Hematopoietic multipotent progenitor cell treated with erythropoietin and hydrocortisone succinate and interleukin-3 and kit ligand, for 15 days (in vitro differentiated cells): ENCODE results near the gene FIGLA.

Experiments used
- DNase-seq: peaks from one replicate; pipeline ENCODE4 v3.0.0-alpha.2; 2015; ENCODE audit warnings: low spot score

The FIGLA gene, protein sequence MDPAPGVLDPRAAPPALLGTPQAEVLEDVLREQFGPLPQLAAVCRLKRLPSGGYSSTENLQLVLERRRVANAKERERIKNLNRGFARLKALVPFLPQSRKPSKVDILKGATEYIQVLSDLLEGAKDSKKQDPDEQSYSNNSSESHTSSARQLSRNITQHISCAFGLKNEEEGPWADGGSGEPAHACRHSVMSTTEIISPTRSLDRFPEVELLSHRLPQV

DNA sequence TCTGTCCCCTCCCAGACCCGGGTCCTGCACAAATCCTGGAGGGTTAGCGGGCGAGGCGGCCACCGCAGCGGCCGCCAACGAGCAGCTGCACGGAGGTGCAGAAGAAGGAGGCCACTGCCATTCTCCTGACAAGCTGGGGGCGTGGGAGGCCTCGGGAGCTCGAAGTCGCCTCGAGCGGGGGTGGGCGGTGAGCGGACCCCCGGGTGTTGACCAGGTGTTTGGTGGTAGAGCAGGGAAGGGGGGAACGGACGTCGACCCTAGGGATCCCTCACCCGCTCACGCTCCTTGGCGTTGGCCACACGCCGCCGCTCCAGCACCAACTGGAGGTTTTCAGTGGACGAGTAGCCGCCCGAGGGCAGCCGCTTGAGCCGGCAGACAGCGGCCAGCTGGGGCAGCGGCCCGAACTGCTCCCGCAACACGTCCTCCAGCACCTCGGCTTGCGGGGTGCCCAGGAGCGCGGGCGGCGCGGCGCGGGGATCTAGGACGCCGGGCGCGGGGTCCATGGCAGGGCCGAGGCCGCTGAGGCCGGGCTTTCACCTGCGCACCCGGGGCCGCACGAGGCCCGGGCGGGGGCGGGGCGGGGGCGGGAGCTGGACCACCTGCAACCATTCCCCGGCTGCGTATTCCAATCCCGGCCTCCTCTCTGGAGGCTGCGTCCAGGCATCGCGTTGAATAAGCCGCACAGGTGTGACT lies at the start of gene FIGLA:
Gene FIGLA, minus strand, starts transcription at position 508 of the 693 bp plus-strand sequence. Its CDS starts 5 bp downstream, at position 503.
- DNase-seq = no peak

DNA sequence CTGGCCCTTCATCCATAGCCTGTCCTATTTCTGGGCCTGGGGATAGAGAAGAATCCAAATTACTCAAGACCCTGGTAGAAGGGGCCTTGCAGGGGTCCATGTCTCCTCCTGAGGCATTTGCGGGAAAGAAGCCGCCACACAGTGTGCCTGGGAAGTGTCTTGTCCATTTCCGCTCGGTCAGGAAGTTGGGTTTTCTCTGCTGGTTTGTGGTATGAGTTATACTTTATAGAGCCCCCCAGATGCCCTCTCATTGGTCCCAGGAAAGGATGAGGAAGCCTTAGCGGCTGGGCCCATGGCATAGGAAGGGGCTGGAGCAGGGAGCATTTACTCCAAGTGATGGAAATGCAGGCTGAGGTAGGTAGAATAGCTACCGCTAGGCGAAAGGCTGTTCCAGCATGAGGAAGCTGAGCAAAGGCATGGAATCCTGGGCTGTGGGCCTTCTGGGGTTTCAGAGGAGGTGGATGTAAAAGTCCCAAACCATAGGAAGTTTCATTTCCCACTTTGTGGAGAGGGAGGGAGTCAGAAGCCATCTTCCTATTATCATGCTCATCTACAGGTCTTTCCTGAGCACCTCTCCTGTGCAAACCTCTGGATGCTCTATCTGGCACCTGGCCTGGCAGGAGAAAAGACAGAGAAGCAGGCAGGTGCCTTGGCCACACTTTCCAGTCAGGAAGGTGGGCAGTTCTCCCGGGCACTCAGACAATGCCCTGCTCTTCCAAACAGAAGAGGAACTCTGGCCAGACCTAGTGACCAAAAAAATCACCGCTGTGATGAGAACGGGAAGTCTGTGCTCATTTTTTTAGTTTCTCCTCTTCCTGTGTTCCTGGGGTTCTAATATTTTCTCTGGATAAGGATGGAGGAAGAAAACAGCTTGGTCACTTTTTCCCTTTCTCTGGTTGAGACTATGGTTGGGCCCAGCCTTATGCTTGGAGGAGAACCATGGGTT lies 47.8 kb upstream of the FIGLA start:
- no peak for DNase-seq

DNA sequence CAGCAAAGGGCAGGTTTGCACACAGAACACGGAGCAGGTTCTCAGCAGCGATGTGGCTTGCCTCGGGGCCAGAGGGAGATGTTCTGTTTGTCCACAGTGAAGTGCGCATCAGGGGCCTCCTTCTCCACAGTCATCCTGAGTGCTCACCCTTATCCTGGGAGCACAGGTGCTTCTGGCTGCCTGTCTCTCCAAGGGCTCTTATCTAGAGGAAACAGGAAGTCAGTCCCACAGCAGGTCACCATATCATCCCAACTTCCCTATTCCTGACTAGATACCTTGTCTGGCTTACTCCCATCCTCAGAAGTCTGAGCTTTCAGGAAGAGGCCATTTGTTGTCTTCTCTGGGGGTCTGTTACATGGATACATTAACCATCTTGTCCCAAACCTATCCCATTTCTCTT lies 45.2 kb upstream of the FIGLA start, which contains the start of gene CD207:
Gene CD207, minus strand, starts transcription at position 174 of the 400 bp plus-strand sequence. Its CDS starts 40 bp downstream, at position 134.
- no peak for DNase-seq

DNA sequence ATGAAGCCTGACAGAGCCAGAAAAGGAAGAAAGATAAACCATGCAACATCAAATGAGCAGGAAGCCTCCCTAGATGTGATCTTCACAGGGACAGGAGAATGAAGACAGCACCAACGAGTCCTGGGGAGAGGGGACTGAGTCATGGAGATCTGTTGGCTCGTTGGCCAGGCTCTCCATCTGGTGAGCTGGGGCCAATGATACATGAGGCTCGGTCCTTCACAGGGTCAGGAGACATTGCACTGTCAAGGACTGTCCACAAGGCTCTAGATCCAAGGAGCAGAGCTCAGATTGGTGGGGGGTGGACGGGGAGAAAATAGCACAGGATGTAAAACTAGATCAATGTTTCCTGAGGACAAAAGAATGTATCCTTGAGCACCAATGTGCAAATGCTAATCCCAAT lies 44.4 kb upstream of the FIGLA start:
- DNase-seq = no peak

DNA sequence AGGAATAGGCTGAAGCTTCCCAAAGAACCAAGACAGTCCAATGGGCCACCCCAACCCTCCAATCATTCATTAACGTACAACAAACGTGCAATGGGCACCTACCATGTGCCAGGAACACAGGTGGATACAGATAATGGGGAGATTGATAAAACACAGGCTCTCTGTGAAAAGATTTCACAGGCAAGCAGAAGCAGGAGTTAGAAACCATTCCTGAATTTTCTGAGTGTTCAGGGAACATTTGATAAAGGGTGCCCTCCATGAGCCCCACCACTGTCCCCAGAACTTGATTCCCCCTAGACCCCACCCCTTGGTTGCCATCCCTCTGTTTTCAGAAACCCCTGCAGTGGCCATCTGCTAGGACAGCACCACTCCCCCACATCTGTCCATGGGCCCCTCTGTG lies 43.7 kb upstream of the FIGLA start:
- no peak for DNase-seq

DNA sequence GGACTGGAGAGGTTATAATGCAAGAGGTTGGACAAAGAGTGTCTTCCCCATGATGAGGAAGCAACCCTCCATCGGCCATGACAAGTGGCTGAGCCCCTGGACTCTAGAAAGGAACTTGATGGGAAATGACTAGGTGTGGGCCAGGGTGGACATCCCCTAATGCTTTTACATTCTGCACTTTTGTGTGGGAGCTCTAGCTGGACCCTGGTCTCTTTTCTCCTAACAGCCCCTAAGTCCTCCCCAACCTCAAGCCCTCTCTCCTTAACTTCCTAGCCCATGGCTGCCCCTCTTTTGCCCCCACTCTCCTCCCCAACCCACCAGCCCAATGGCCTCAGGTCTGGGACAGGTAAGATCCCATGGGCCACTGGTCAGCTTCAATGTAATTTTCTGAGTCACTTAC lies 42.8 kb upstream of the FIGLA start:
- no peak for DNase-seq

DNA sequence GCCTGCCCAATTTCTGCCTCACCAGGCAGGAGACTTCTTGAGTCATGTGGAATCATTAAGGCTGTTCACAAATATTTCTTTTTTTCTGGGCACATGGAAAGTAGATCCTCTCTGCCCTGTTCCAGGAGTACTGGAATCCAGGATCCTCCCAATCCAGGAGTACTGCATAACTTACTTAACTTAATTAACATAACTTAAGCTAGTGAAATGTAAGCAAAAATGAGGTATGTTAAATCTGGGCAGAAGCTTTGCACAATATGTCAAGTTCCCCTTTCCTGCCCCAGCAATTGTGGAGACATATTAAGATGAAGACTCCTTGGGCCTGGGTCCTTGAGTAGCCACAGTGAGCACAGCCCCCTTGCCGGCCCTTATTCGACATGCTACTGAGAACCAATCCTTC lies 41.9 kb upstream of the FIGLA start:
- DNase-seq = no peak

DNA sequence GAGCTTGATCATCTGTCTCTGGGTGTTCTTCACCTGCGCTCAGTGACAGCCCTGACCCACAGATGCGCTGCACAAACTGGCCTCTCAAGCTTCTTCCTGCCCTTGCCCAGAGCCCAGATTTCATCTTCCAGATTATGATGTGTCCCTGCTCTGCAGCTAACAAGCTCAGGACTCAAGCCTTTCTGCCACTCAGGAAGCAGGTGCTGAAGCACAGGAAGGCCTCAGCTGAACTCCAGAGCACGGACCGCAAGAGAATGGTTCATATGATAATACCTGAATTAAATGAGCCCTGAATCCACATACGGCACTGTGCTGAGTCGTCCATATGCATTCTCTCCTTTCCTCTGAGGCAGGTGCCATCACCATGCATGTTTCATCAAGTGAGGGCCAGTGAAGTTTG lies 41.4 kb upstream of the FIGLA start:
- no peak for DNase-seq

DNA sequence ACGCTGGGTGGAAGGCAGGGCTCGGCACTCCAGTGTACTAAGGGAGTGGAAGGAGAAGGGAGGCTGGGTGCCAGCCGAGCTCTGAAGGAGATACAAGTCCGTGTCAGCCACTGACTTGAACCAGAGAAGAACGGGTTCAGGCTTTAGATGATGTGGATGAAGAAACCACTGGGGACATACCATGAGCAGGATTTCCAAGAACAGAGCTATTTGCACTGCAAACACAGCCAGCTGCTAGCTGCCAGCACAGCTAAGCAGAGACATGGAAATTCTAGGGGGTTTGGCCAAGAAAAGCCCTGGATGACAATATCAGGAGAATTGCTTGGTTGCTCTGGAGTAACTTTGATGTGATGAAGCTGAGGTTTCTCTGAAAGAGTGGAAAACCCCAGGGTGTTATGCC lies 39.9 kb upstream of the FIGLA start:
- DNase-seq = no peak

DNA sequence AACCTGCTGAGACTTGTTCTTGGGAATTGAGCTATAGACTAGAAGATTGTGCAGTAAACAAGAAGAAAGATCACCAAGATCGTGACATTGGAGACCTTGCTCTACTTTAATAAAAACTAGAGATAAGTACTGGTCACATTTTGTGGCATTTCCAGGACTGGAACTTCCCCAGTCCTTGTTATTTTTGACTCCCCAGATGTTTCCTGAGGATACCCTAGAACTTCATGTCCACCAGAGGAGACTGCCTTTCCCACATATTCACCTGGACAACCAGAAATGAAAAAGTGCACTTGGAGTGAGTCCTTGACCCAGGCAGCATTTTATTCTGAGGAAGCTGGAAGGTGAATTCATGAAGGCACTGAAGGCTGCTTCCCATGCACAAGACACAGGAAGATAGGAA lies 39.5 kb upstream of the FIGLA start:
- no peak for DNase-seq

DNA sequence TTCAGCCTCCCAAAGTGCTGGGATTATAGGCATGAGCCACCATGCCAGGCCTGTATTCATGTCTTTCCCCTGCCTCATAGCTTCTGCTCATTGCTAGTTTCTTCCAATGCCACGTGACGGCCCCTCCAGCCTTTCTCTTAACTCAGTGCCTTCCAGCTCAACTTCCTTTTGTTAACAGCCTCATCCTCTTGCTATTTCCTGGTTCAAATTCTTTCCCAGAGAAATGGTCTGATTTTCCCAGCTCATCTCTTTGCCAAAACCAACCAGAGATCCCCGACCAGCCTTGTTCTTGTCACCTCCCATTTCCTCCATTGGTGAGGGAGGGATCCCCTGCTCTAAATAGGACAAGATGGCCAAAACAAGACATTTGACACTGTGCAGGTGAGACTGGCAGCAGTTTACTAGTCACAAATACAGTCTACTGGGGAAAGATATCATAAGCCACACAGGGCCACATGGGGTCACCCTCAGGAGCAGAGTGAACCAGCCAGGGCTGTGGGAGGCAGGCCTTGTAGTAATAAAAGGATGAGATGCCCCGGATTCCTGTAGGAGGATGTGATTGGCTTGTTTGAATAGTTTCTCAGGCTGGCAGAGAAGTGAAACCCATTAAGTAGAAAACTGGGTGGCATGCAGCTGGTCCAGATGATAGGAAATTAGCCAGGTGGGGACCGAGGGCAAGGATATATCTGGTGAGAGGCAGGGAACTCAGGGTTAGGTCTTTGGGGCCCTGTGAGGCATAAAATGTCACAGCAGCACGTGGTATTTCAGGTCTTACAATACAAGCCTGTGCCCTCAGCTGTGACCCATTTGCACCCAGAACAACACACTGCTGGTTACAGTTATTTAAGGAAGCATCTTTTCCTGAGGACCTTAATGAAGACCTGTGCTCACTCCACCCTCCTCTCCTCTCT lies 38.7 kb upstream of the FIGLA start:
- DNase-seq = no peak

DNA sequence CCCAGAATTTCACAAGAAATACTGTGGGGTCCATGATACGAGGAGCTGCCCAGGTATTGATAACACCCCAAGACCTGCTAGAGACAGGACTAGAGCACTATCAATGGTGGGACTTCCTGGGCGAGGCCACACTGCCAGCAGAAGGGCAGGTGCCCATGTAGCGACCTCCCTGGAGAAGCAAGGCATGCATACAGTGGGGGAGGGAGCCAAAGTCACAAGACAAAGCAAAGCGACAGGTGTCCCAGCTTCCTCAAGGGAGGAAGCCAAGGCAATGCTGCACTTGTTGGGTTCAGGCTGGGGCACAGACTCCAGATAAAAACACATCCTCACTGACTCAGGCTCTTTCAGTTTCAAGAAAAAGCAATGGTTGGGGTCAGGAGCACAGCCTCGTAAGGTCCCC lies 37.7 kb upstream of the FIGLA start:
- DNase-seq = no peak

DNA sequence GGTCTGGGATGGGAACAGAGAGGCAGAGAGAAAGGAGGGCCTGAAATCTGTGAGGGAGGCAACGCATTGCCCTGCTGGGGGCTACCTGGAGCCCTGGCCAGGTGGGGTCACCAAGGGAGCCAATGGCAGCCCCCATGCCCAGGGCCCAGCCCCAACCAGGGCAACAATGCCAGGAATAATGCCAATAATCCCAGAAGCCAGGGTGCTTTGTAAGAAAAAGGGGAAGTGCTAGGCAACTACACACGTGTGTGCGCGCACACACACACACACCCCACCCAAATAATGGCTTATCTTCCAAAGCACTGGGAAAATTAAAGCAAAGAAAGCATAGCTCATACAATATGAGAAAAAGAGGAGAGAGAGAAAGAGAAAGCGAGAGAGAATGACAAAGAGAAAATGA lies 36.9 kb upstream of the FIGLA start:
- DNase-seq = no peak

DNA sequence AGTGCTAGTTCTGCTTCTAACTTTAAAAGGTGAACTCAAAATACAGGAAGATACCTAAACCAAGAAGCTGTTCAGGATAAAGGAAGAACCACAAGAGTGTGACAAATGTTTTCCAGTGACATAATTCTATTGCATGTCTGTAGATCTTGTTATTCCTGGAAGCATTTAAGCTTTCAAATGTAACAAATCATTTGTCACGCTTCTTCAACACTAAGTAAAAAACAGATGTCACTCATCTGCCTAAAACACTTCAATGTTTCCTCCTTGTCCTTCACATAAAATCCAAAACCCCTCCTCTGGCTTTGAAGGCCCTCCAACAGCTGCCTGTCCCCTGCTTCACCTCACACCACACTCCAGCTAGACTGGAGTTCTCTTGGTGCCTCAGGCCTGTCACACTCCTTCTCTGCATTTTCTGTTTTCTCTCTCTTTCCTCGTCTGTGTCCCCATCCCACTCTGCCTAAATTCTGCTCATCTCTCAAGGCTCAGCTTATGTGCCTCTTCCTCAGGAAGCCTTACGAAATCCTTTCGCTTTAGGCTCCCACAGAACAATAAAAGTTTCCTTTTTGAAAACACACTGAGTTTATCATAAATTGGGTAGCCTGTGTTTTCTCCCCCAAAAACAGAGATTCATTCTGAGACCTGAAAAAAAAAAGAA lies 36.4 kb upstream of the FIGLA start:
- DNase-seq = no peak

DNA sequence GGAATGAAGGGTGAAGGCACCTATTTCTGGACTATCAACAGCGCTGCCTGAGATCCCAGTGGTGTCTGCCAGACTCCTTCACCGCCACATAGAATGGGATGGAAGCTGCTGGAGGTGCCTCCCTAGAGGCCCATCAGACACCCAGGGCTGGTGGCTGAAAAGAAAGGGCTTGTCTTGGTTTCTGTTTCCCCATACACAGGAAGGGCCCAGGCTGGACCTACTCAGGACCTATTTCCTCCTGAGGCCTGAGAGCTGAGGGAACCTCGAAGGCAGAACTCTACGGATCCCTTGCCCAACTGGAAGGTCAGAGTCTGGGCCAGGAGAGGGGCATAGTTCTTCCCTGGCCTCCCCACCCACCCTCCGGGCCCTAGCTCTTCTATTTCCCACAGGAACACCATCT lies 32.8 kb upstream of the FIGLA start:
- no peak for DNase-seq

DNA sequence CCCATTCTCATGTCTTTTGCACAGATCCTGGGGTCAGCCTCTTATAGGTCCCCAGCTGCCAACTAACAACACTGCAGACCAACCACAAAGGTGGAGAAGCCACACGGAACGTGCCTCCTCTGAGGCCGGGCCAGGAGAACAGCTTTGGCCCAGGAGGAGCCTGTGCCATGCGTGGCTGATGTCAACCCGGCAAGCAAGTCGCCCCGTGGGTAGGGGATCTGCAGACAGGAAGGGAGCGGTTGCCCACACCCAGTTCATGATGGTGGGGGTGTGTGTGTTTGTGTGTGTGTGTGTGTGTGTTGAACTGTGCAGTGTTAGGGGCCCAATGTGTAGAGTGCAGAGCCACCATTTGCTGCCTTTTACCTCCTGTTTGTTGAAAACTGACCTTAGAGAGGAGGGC lies 32.4 kb upstream of the FIGLA start:
- DNase-seq = no peak

DNA sequence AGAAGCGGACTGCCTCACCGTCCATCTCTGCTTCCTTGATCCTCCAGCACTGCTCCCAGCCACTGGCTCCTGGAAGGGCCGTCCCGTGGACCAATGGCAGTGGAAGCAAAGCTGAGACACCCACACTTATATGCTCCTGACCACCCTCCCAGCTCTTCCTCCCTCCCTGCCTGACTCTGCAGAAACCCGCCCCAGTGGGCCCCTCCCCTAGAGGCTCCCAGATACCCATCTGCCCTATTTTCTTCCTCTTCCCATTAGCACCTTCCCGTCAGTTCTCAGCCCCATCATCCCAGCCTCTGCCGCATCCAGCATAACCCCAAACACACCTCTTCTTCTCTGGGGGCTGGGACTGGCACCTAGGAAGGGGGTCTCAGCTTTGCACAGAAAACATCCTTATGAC lies 30.1 kb upstream of the FIGLA start, which contains the start of gene CLEC4F:
Gene CLEC4F, minus strand, starts transcription at position 101 of the 400 bp plus-strand sequence. Its CDS starts 76 bp downstream, at position 25.
- no peak for DNase-seq

DNA sequence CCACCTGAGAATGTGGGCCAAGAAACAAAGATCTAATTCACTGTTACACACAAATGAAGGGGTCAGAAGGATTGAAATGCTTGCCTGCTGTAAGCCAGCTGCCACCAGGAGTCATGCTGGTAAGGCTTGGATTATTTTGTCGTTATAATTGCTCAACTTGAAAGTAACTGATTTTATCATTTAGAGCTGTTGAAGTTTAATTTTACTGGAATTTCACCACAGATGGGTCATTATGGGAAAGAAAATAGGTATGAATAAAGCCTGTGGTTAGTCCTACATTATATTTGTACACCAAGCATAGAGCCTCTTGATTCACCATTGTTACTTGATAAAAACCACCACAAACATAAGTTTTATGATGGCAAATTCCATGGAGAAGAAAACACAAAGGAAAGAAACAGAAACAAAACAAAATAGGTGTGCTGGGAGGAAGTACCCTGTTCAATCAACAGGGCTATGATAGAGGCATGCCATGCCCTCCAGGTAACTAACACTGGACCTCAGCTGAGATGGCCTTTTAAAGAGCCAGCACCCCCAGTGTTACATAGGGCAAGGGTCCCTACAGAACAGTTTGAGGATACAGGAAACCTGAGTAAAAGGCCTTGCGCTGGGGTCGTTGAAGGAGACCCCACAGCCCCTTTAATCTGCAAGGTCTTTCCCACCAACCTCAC lies 27.0 kb upstream of the FIGLA start:
- no peak for DNase-seq

DNA sequence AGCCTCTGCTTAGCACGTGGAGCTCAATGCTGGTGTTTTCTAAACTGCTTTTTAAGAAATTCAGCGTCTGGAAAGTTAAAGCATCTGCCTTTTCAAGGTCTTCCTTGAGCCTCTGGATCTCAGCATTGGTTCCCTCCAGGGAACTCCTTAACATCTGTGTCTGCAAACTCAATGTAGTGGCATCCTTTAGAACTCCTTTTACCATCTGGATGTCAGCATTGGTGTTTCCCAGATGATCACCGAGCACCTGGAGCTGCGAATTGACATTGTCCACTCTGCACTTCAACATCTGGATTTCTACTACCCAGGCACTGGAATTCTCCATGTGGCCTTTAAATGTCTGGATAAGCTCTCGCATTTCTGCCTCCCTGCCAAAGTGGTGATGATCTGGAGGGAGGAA lies 26.3 kb upstream of the FIGLA start:
- no peak for DNase-seq
